ENCODE results near the gene RAPH1. TPM values are rescaled to one million over a fixed set of nuclear protein-coding genes. Genes with fewer than 3 reads are reported as not detected.

RAPH1 gene
- total RNA-seq, result 1 to 10 TPM in 1 of 2 experiments, under 1 TPM in 1; 0.16 to 1.1 TPM

GRCh38 chr2:203535078-203535783 lies at the start of gene RAPH1:
Gene RAPH1 (minus strand): TSS chr2:203535301. CDS start chr2:203495353, 39,948 bp downstream.
- DNase-seq (peak; percentile 59), ATAC-seq (peak; percentile 77)
- Mint-ChIP-seq H3K9me3 (ENCODE audit: insufficient read depth) (peaks cover 17% of the 10 kb centered on the region), H3K4me3 (peak within 1 kb of the TSS; percentile 77), H3K27me3 (ENCODE audit: low read depth) (peaks cover 62% of the 10 kb centered on the region), H3K36me3 (ENCODE audit: low read depth) (no peaks in the 10 kb centered on the region), H3K4me1 (ENCODE audit: low read depth) (peaks cover 18% of the 10 kb centered on the region), H3K27ac (no peak within 1 kb of the TSS)
- ChIA-PET CTCF (no interaction called here), POLR2A (no interaction called here)

GRCh38 chr2:203584784-203585183 lies 49.7 kb upstream of the RAPH1 start:
- DNase-seq, result no peak
- Mint-ChIP-seq H3K4me3 (no peak overlapping the region), H3K27ac (no peak overlapping the region), H3K4me1 (ENCODE audit: low read depth) (peaks cover 14% of the 10 kb centered on the region), H3K9me3 (ENCODE audit: insufficient read depth) (no peaks in the 10 kb centered on the region), H3K27me3 (ENCODE audit: low read depth) (peaks cover 12% of the 10 kb centered on the region), H3K36me3 (ENCODE audit: low read depth) (no peaks in the 10 kb centered on the region)
- POLR2A ChIA-PET, result no interaction called here
- CTCF ChIA-PET, result no interaction called here
- ATAC-seq, result no peak

GRCh38 chr2:203583701-203584100 lies 48.6 kb upstream of the RAPH1 start:
- Mint-ChIP-seq H3K27me3 (ENCODE audit: low read depth) (peaks cover 15% of the 10 kb centered on the region), H3K27ac (no peak overlapping the region), H3K36me3 (ENCODE audit: low read depth) (no peaks in the 10 kb centered on the region), H3K4me1 (ENCODE audit: low read depth) (peaks cover 25% of the 10 kb centered on the region), H3K9me3 (ENCODE audit: insufficient read depth) (no peaks in the 10 kb centered on the region), H3K4me3 (no peak overlapping the region)
- ChIA-PET POLR2A (no interaction called here), CTCF (interaction anchor here (0.9 to 1.2 kb wide), 2 partner anchors 99 to 232 kb away, joined by 3 to 4 read pairs; no protein-coding TSS in a partner anchor)
- DNase-seq (peak; percentile 29), ATAC-seq (peak; percentile 22)

DNA sequence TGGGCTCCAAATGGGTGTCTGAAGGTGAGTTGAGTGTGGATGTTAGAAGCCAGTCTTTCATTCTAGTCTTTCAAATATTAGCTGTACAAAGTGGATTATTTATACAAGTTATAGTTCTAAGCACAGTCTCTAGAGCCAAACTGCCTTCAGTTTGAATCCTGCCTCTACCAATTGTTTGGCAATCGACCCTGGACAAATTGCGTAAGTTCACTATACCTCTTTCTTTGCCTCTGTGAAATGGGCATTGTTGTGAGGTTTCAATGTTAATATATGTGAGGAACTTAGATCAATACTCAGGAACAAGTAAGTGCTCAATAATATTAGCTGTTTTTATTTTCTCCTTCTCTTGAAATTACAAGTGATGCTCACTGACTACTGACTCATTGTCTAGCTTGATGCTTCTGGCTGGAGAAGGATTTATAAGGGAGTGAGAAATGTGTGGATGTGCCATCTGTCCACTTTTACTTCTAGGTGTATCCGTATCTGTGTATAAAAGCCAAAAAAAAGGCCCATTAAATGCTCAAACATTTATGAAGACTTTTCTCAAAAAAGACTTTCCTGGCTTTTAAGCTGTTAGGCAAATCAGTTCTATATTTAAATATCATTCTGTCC lies 48.1 kb upstream of the RAPH1 start:
- ChIA-PET POLR2A (no interaction called here), CTCF (interaction anchor here (0.7 to 1.2 kb wide), 3 partner anchors 99 to 357 kb away, joined by 3 to 4 read pairs (median 3); no protein-coding TSS in a partner anchor)
- Mint-ChIP-seq H3K4me1 (ENCODE audit: low read depth) (peaks cover 26% of the 10 kb centered on the region), H3K27ac (no peak overlapping the region), H3K9me3 (ENCODE audit: insufficient read depth) (no peaks in the 10 kb centered on the region), H3K4me3 (no peak overlapping the region), H3K36me3 (ENCODE audit: low read depth) (no peaks in the 10 kb centered on the region), H3K27me3 (ENCODE audit: low read depth) (peaks cover 18% of the 10 kb centered on the region)
- DNase-seq, result no peak
- no peak for ATAC-seq

DNA sequence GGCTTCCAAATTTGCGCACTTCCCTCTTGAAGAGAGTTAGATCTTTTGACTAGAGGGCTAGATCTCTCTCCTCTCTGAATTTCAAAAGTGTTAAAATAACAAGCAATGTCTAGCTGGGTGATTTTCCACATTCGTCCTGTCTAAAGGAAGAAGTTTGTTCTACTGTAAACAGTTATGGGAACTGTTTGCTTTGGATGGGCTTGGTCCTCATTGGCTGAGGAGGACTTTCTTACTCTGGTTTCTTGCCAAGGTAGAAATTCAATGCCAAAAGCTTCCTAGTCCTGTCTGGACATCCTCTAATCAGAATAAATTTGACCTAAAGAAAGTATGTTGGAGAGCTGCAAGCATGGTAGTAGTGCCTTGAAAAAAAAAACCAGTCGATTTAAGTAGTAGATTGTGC lies 47.4 kb upstream of the RAPH1 start:
- Mint-ChIP-seq H3K4me1 (ENCODE audit: low read depth) (peaks cover 26% of the 10 kb centered on the region), H3K27ac (no peak overlapping the region), H3K27me3 (ENCODE audit: low read depth) (peaks cover 20% of the 10 kb centered on the region), H3K9me3 (ENCODE audit: insufficient read depth) (no peaks in the 10 kb centered on the region), H3K36me3 (ENCODE audit: low read depth) (no peaks in the 10 kb centered on the region), H3K4me3 (no peak overlapping the region)
- ChIA-PET CTCF (no interaction called here), POLR2A (no interaction called here)
- ATAC-seq (no peak), DNase-seq (no peak)

DNA sequence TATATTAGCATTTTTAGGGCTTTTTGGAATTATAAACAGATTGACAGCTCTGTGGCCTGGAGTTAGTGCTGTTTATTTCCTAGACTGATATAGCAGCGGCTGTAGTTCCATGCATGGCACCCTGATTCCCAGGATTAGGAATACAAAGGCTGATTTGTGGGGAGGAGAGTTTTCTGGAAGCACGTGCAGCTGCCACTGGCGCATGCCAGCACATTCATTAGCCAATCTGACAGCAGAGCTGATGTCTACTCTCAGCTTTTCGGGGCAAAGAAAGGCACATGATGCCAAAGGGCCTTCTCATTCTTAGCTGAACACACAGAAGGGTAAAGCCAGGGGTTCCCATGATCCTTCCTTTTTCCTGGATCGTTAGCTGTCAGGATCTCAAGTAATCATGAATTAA lies 45.7 kb upstream of the RAPH1 start:
- no peak overlapping the region for H3K4me3 Mint-ChIP-seq
- H3K4me1 Mint-ChIP-seq (ENCODE audit: low read depth), result peaks cover 26% of the 10 kb centered on the region
- no peak overlapping the region for H3K27ac Mint-ChIP-seq
- H3K27me3 Mint-ChIP-seq (ENCODE audit: low read depth), result peaks cover 26% of the 10 kb centered on the region
- ATAC-seq, result no peak
- no peak for DNase-seq
- POLR2A ChIA-PET, result no interaction called here
- no peaks in the 10 kb centered on the region for H3K9me3 Mint-ChIP-seq (ENCODE audit: insufficient read depth)
- H3K36me3 Mint-ChIP-seq (ENCODE audit: low read depth), result no peaks in the 10 kb centered on the region
- CTCF ChIA-PET, result no interaction called here

DNA sequence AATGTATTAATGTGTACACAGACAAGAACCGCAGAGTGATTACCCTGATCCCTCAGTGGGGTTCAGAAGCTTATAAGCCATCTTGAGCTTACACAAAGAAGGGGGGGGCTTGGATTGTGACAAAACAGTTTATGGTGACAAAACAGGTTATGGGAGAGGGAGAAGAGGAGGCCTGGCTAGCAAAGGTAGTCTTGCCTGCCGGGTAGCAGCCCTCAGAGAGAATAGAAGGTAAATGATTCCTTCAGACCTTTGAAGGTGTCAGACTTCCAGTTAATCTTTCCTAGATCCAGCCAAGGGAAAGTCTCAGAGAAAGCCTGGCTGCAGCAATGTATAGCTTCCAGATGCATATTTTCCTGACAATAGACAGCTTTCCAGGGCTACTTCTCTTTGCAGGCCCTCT lies 44.6 kb upstream of the RAPH1 start:
- POLR2A ChIA-PET, result no interaction called here
- CTCF ChIA-PET, result interaction anchor here (0.6 to 1.1 kb wide), 2 partner anchors 100 to 141 kb away, joined by 3 to 4 read pairs; no protein-coding TSS in a partner anchor

DNA sequence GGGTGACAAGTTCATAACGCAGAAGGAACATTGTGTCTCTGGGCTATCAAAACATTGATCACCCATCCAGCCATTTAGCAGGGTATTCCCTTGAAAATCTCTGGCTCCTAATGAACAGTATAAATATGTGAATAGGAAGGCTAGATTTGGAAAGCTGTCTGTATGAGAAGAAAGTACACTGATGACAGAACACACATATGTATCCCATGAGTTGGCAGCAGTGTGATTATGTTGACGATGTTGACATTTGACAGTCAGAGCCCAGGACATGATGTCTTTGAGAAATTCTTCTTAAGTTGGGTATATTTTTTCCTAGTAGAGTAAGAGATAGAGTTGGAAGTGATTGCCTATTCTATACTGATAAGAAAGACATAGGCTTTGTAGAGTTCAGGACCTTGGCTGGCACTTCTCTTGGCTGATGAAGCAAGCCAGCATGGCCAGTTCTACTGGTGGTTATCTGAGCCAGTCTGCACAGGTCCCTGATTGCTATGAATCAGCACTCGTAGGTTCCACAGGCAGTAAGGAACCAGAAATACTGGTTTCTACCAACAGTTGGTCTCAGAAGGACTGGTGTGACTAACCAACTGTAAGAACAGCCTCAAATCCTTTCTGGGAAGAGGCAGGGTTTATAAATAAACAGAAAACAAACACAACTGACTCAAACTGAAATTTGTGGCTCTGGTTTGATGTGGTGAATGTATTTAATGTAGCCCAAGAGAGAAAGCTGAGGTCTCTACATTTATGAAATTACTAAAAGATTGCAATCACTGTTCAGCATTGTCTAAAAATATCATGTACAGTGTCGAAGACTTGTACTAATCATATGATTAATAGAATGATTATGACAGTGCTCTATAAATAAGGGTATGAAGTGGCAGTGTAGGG lies 43.9 kb upstream of the RAPH1 start:
- Mint-ChIP-seq H3K36me3 (ENCODE audit: low read depth) (no peaks in the 10 kb centered on the region), H3K9me3 (ENCODE audit: insufficient read depth) (no peaks in the 10 kb centered on the region), H3K4me3 (no peak overlapping the region), H3K4me1 (ENCODE audit: low read depth) (peaks cover 20% of the 10 kb centered on the region), H3K27me3 (ENCODE audit: low read depth) (peaks cover 30% of the 10 kb centered on the region), H3K27ac (no peak overlapping the region)
- DNase-seq, result peak; percentile 50
- CTCF ChIA-PET, result interaction anchor here (0.6 to 1.1 kb wide), 2 partner anchors 101 to 142 kb away, joined by 3 to 4 read pairs; no protein-coding TSS in a partner anchor
- peak; percentile 94 for ATAC-seq
- POLR2A ChIA-PET, result no interaction called here

More for the DNA sequence above, 44.6 kb upstream of the RAPH1 start:
- Mint-ChIP-seq H3K36me3 (ENCODE audit: low read depth) (no peaks in the 10 kb centered on the region), H3K4me3 (no peak overlapping the region), H3K4me1 (ENCODE audit: low read depth) (peaks cover 24% of the 10 kb centered on the region), H3K9me3 (ENCODE audit: insufficient read depth) (no peaks in the 10 kb centered on the region), H3K27me3 (ENCODE audit: low read depth) (peaks cover 30% of the 10 kb centered on the region), H3K27ac (no peak overlapping the region)
- DNase-seq (no peak), ATAC-seq (peak; percentile 14)

DNA sequence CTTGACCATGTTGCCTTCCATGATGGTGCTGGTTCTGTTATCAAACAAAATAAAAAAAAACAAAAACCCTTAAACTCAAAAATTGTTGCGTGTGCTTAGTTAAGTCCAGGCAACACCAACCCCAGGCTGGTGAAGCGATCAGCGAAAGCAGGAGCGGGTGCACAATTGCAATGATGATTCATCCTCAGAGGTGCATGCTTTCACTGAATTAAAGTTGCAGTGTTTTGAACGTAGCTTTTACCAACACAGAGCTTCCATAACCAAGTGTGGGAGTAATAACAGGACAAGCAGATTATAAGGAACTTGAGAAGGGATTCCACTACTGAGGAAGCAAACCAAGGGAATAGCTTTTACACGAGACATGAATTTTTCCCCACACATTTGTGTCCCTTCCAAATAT lies 39.7 kb upstream of the RAPH1 start:
- Mint-ChIP-seq H3K4me3 (no peak overlapping the region), H3K36me3 (ENCODE audit: low read depth) (no peaks in the 10 kb centered on the region), H3K9me3 (ENCODE audit: insufficient read depth) (no peaks in the 10 kb centered on the region), H3K27ac (no peak overlapping the region), H3K27me3 (ENCODE audit: low read depth) (peaks cover 24% of the 10 kb centered on the region), H3K4me1 (ENCODE audit: low read depth) (peaks cover 13% of the 10 kb centered on the region)
- ChIA-PET CTCF (interaction anchor here (1.2 kb wide), 1 partner anchor 60 kb away, joined by 5 read pairs; no protein-coding TSS in a partner anchor), POLR2A (no interaction called here)
- ATAC-seq, result no peak
- no peak for DNase-seq

- DNase-seq (no peak), ATAC-seq (no peak)
- ChIA-PET POLR2A (no interaction called here), CTCF (no interaction called here)
- Mint-ChIP-seq H3K4me3 (no peak overlapping the region), H3K4me1 (ENCODE audit: low read depth) (peaks cover 2% of the 10 kb centered on the region), H3K36me3 (ENCODE audit: low read depth) (no peaks in the 10 kb centered on the region), H3K9me3 (ENCODE audit: insufficient read depth) (no peaks in the 10 kb centered on the region), H3K27me3 (ENCODE audit: low read depth) (peaks cover 20% of the 10 kb centered on the region), H3K27ac (no peak overlapping the region)
Measured at GRCh38 chr2:203572316-203572715, 37.2 kb upstream of the RAPH1 start.

- H3K27ac Mint-ChIP-seq, result no peak overlapping the region
- peaks cover 2% of the 10 kb centered on the region for H3K4me1 Mint-ChIP-seq (ENCODE audit: low read depth)
- CTCF ChIA-PET, result interaction anchor here (0.6 kb wide), 1 partner anchor 51 kb away, joined by 3 read pairs; no protein-coding TSS in a partner anchor
Measured at GRCh38 chr2:203569677-203570316, 34.7 kb upstream of the RAPH1 start.

More at GRCh38 chr2:203569677-203570316, 34.7 kb upstream of the RAPH1 start:
- Mint-ChIP-seq H3K4me3 (no peak overlapping the region), H3K36me3 (ENCODE audit: low read depth) (no peaks in the 10 kb centered on the region), H3K9me3 (ENCODE audit: insufficient read depth) (no peaks in the 10 kb centered on the region), H3K27me3 (ENCODE audit: low read depth) (peaks cover 9% of the 10 kb centered on the region)
- no peak for DNase-seq
- no peak for ATAC-seq
- POLR2A ChIA-PET, result no interaction called here
